Measurements from ENCODE around the gene SIX2.
"Not testable (repeated sequence)": the region's sequence is repeated elsewhere in the genome, so short reads cannot be mapped to it uniquely, and the experiment has no call there.

Gene SIX2

GRCh38 chr2:45009303-45009927, at the start of gene SIX2:
TSS of gene SIX2 (minus strand) at chr2:45009452. CDS start at chr2:45009110, 342 bp downstream.
- peak; percentile 94 for DNase-seq

- no peak for DNase-seq
Observed at GRCh38 chr2:45055162-45055605, 45.9 kb upstream of the SIX2 start.

DNA sequence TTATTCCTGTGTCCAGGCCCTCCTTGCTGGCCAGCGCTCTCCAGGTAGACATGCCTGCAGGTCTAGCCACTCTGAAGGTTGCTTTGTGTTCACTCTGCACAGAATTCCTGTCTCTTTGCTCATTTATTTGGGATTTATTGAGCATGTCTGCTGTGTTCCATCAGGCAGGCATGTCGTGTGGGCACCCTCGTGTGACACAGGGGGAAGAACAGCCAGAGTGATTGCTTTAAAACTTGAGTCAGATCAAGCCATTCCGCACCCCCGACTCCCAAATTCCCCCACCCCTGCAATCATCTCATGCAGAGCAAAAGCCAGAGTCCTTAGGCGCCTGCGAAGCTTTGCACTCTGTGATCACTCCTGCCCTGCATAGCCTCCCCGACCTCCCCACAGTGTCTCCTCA, 44.7 kb upstream of the SIX2 start:
- DNase-seq, result no peak

- DNase-seq, result no peak
Observed at GRCh38 chr2:45052388-45052928, 43.2 kb upstream of the SIX2 start.

DNA sequence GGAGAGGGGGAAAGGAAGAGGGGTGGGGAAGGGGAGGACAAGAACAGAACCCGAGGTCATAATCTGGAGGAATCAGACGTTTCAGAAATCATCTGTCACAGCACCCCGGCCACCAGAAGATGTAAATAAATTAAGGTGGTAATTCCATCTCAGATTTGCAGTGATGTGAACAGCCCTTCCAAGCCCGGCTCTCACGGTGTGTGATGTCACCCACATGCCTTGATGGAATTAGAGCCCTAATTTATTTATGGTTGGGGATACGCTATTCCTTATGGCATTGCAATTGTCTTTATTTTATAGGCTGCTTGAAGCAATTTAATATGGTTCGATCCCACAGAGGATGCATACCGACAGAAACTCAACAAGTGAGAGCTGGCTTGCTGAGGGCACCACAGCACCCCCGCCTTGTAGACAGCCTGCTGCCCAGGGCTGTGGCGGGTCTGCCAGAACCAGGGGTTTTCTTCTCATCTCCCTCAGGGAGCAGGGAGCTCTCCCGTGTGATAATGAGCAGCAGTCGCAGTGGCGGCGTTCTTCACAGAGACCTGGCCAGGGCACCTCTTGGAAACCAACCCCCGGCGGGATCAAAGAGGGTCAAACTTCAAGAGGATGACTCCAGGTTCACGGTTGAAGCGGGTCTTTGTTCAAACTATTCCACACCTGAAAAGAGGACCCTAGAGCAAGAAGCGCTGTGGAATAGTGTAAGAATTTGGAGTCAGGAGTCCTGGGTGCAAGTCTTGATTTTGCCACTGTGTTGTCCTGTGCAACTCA, 40.5 kb upstream of the SIX2 start:
- no peak for DNase-seq

GRCh38 chr2:45047301-45047700, 38.0 kb upstream of the SIX2 start:
- DNase-seq, result no peak

- no peak for DNase-seq
Observed at GRCh38 chr2:45046786-45047185, 37.5 kb upstream of the SIX2 start.

GRCh38 chr2:45045706-45046105, 36.5 kb upstream of the SIX2 start:
- DNase-seq, result no peak

DNA sequence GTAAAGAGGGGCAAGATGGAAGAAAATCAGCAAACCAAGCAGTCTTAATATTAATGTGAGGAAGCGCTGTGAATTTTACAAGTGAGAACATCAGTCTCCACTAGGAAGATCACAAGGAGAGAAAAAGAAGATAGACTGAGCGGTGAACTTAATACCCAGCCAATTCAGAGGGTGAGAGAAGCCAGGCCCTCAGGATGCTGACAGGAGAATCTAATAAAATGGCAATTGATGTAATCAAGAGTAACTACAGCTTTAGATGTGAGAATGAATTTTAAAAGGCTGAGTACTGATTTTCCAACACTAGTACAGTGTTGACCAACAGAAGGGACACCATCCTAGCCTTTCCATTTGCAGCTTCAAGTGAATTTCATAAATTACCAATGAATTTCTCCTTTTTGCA, 35.7 kb upstream of the SIX2 start:
- no peak for DNase-seq

DNA sequence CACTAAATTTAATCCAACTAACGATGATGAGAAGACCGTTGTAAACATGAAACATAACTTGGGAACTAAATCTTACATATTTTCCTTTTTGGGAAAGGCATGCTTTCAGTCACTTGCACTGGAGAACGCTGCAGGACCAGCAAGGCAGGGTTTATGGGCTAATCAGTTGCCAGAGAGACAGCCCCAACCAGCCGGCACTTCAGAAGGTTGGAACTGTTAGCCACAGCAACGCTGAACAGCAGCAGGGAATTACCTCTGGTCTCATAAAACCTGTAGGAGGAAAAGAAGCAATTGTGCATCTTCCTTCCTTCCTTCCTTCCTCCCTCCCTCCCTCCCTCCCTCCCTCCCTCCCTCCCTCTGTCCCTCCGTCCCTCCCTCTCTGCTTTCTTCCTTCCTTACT, 33.9 kb upstream of the SIX2 start:
- DNase-seq, result no peak

DNA sequence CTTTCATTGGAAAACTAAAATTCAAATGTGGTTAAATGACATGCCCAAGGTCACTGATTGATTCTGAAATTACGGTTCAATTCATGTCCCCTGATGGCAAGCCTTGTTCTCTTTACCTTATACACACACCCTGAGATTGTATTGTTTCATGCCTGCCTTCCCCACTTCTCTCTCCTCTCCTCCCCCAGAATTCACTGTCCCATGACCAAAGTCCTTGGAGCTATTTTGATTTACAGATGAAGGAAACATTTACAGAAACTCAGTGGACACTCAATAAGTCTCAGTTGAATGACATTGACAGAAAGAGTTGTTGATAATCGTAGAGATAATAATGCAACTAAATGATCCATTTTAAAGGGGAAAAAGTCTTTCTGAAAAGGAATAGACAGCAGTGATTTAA, 33.1 kb upstream of the SIX2 start:
- no peak for DNase-seq

GRCh38 chr2:45040786-45041185, 31.5 kb upstream of the SIX2 start:
- no peak for DNase-seq

- DNase-seq, result not testable (repeated sequence)
Observed at GRCh38 chr2:45039804-45040203, 30.6 kb upstream of the SIX2 start.

- DNase-seq, result not testable (repeated sequence)
Observed at GRCh38 chr2:45038861-45039260, 29.6 kb upstream of the SIX2 start.

- no peak for DNase-seq
Observed at GRCh38 chr2:45033302-45033701, 24.1 kb upstream of the SIX2 start.

DNA sequence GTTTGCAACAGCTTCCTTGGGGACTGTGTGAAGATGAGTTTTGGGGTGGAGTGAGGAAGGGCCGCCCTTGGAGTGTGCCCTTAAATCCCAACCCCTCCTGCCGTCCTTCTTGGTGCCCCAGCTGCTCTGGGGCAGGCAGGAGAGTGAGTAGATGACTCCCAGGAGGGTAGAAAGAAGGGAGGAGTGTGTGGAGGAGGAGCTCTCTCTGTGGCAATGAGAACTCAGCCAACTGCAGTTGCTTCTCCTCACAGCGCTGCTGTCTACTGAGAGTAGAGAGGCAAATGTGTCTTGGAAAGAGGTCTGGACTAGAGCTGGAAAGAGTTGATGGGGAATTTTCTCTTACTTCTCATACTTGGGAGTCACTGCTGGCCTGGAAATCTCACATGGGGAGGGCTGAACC, 21.8 kb upstream of the SIX2 start:
- no peak for DNase-seq

DNA sequence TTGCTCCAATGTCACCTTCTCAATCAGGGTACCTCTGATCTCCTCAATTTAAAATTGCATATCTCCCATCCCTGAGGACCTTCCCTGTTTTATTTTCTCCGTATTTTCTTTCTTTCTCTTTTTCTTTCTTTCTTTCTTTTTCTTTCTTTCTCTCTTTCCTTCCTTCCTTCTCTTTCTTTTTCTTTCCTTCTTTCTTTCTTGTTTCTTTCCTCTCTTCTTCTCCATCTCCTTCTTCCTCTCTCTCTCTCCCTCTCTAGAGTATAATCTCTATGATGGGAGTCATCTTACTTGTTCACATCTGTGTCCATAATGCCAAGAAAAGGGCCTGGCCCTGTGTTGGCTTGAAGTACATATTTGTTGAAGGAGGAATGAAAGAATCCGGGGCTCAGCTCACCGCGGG, 21.3 kb upstream of the SIX2 start:
- no peak for DNase-seq

DNA sequence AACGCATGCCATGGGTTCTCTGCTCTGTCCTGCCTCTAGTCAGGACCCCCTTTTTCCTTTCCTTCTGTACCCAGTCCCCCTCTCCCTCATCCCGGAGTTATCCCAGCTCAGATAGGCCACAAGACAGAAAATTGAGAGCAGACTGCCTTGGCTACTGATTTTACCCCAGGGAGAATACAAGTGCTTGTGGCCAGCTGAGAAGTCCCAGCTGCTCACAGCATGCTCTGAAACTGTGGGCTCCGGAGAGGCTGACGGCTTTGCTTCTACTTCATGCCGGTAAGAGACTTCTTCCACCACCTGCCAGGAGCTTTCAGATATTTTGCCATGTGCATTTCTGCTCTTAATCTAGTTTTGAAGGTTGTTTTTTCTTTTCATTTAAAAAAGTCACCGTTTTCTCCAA, 20.0 kb upstream of the SIX2 start:
- DNase-seq, result peak; percentile 25

GRCh38 chr2:45028276-45028675, 19.0 kb upstream of the SIX2 start:
- DNase-seq, result no peak

GRCh38 chr2:45026924-45027450, 17.7 kb upstream of the SIX2 start:
- DNase-seq, result no peak

DNA sequence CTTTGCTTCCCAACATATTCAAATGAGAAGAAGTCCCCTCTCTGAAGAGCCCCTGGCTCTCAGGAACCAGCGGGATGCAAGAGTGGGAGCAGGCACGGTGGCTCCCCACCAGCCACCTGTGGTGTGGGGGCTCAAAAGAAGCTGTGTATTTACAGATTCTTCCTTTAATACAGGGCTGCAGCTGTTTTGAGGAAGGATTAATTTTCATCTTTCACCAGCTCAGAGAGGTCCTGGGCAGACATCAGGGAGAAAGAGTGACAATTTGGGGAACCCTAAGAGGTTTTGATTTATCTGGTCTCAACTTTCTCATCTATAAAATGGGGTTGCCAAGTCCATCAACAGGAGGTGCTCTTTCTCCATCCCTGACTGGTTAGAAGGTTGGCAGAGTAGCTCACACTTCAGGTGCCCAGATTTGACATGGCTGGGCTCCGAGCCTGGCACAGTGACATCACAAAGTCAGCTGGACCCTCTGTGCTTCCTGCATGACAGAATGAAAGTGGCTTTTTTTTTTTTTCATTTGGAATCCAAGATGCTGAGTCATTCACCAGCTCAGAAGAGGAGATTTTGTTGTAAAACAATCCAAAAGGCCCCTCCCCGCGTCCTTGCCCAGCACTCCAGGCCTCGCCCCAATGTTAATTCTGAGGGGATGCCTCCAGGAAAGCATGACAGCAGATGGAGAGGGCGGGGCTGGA, 15.5 kb upstream of the SIX2 start:
- DNase-seq, result no peak

- no peak for DNase-seq
Observed at GRCh38 chr2:45024097-45024496, 14.8 kb upstream of the SIX2 start.

- no peak for DNase-seq
Observed at GRCh38 chr2:45020439-45020838, 11.2 kb upstream of the SIX2 start.
